Retina (tissue), 1 donor: Measurements from ENCODE around the gene TBC1D7.

Experiments
- DNase-seq: peaks from one replicate; pipeline ENCODE4 v3.0.0-alpha.2; 2016

Gene TBC1D7

GRCh38 chr6:13289789-13290318 lies 38.5 kb downstream of the TBC1D7 start:
- no peak for DNase-seq

DNA sequence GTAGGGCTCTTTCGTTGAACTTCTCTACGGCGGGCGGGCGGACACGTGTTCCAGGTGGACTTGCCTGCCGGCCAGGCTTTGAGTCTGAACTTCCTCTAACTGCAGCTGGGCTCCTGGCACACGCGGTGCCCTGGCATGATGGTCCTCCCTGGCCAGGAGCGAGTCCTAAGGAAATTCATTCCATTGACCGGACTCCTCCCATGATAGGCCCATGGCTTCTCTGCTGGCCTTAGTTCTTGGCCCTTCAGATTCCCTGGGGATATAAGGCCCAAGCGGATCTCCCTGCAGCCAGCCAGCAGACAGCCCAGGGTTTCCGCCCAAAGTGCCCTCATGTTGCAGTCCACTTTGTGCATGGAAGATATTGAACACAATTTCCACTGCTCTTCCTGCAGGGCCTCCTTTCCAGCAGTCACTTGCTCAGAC lies 39.4 kb downstream of the TBC1D7 start:
- no peak for DNase-seq

DNA sequence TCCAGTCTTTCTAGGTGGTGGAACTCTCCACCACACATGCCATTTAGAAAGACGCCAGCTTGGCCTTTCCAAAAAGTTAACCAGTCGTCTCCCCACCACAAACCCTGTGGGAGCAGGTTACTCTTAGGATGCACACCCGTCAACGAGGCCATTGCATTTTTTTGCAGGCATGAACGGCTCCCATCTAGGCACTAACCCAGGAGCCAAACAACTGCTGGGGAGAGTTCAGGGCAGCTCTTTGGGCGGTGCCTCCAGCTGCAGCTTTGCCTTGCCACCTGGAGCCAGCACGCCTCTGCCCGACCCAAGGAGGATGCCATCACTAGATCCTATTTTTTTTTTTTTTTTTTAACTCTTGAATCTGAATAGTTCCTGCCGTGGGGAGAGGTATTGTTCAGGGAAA lies 39.9 kb downstream of the TBC1D7 start:
- DNase-seq, result no peak

DNA sequence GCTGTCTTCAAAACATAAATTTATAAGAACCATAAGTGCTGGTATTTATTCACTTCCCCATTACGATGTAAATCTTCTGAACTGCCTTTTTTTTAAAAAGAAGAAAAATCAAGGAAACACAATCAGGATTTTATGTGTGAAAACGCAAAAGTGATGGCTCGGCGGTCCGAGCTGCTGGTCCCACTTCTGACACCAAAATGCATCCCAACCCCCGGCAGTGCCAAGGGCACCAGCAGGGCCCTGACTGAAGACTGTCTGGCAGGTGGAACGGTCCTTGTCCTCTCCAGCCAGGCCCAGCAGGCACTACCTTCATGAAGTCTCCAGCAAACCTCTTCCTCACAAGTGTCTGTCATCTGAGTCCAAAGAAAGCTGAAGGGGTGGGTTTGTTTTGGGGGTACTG lies 41.2 kb downstream of the TBC1D7 start:
- DNase-seq, result no peak

DNA sequence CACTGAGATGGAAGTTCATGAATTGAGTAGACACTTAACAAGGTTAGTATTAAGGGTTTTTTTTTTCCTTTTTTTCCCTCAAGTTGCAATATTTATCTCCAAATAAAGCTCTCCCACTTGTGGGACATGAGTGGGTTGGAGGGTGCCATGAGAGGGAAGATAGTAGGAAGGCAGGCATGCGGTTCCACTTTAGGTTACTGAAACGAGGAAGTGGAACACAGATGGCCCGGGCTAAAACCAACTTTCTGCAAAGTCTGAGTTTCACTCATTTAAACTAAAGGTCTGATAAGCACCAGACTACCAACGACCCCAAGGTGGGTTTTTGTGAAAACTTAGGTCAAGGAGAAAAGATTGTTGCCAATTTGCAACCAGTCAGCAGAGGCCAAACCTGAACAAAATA lies 42.2 kb downstream of the TBC1D7 start:
- no peak for DNase-seq

- no peak for DNase-seq
Observed at GRCh38 chr6:13285705-13286104, 42.6 kb downstream of the TBC1D7 start.

GRCh38 chr6:13284646-13285045 lies 43.7 kb downstream of the TBC1D7 start:
- DNase-seq, result no peak

DNA sequence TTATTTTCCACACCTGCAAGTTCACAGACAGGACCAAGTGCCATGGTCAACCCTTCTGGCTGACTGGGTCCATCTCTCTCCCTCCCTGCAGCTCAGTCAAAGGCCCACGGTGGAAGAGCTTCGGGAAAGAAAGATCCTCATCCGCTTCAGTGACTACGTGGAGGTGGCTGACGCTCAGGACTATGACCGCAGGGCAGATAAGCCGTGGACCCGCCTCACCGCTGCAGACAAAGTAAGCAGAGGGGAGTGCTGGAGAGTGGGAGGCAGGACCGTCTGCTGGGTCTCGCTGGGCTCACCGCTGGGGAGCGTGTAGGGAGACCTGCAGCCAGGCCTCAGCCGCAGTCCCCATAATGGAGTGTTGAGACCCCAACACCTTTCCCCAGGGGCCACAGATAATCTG lies 45.0 kb downstream of the TBC1D7 start:
- DNase-seq, result no peak

GRCh38 chr6:13282393-13283069 lies 45.8 kb downstream of the TBC1D7 start:
- DNase-seq, result no peak

DNA sequence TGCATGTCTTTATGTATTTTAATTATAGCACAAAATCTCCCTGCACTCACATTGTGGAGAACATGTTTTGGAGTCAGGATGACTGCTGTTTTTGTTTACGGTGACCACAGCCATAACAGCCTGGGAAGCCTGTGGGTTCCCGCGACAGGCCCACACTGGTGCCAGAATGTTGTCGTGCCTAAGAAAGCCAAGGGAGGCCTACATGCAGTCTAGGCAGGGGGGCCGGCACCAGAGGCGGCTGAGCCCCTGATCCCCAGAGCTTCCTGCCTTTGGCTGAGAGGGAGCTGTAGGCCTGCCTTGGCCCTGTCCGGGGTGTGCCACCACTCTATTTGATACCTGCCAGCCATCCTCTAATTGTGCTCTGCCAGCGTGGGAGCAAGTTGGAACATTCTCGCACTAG lies 46.7 kb downstream of the TBC1D7 start:
- DNase-seq, result no peak

DNA sequence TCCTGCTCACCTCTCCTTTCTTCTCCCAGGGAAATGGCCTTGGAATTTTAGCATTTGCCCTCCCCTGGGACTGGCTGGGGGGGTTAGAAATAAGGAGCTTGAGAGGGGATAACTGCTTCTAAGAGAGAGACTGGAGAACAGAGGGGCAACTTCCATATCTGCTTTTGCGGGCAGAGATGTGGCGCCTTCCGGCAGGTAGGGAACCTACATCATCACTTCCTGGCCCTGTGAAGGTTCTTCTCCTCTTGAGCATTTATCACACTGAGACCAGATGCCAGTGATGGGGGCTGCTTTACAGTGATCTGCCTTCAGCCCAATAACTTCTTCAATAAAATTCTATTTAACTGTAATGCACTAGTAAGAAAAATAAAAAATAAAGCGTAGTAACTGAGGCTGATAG lies 48.1 kb downstream of the TBC1D7 start:
- DNase-seq, result no peak

DNA sequence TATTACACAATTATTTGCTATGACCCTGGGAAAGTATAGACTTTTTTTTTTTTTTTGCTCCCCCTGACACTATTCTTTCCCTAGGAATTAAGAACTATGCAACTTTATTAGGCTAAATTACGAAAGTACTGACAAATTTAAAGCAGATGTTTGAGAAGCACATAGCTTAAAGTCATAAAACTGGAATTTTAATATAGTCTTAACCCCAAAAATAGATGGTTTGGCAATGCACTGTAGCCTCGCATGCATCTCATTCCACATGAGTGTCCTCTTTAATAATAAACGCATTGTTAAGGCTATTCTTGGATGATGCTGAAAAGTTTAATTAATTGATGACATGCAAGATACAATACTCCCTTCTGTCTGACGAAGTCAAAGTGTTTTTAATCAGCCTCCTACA lies 49.3 kb downstream of the TBC1D7 start:
- no peak for DNase-seq

DNA sequence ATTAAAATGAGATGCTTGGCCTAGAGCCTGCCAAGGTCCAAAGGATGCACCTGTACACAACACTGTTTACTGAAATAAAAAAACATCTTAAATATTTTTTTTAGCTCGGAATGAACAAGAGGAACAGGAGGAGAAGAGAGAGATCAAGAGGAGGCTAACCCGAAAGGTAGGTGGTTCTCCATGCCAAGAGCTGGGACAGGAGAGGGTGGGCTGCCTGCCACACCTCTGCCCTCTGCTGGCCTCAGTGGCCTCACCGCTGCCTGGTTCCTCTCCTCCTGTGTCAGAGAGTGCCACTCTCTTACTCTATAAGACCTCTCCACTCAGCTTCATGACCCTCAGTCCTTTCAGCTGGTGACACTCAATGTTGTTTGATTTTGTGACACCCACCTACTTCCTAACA lies 50.2 kb downstream of the TBC1D7 start:
- DNase-seq, result no peak

- no peak for DNase-seq
Observed at GRCh38 chr6:13277231-13277630, 51.1 kb downstream of the TBC1D7 start.

DNA sequence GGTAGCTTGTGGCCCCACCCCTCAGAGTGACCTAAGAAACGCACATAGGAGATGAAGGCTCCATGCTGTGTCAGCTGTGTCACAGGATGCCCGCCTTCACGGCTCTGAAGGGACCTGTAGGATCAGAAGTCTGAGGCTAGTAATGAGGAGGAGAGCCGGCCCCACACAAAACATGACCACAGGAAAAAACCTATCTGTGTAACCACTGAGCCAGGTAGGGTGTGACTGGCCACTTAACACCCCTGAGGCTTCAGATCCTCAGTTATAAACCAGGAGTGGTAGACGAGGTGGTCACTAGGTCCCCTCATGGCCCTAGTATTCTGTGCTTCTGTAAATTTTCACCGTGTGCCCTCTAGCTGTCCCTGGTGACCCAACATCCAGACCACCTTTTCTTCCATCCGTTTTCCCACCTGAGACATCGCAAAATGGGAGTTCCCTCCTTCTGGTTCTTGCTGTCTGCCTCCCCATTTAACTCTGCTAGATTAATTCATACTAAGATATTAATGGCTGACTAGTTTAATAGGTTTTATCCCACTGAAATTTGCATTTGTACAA lies 52.8 kb downstream of the TBC1D7 start:
- no peak for DNase-seq

DNA sequence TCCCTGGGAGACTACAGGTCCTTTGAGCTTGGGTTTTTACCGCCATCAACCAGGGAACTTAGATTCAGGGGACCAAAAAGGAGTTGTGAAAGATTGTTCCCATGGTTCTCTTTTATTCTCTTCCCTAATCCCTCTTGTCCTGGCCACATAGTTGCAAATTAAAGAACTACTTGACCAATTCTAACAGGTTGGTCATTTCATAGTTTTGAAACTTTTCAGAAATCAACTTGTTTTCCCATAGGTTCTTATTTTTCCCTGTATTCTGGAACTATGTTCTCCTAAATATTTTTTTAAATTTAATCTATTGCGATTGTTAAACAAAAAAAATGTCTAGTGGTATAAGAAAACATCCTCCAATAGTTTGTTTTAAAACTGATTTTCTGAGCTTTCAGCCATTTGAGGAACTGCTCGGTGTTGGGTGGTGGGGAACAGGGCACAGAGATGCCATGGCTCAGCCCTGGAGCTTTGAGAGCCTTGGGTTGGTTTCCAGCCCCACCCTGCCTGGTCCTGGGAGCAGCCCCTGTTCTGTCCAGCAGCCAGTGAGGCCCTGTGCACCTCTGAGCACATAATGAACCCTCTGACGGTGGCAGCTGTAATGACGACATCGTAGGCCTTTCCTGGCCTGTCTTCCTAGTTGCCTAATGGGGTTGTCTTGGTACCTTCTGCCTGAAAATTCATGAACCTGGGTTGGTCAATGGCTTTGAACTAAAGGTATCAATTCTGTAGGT lies 53.5 kb downstream of the TBC1D7 start:
- no peak for DNase-seq

- no peak for DNase-seq
Observed at GRCh38 chr6:13273931-13274706, 54.2 kb downstream of the TBC1D7 start.

DNA sequence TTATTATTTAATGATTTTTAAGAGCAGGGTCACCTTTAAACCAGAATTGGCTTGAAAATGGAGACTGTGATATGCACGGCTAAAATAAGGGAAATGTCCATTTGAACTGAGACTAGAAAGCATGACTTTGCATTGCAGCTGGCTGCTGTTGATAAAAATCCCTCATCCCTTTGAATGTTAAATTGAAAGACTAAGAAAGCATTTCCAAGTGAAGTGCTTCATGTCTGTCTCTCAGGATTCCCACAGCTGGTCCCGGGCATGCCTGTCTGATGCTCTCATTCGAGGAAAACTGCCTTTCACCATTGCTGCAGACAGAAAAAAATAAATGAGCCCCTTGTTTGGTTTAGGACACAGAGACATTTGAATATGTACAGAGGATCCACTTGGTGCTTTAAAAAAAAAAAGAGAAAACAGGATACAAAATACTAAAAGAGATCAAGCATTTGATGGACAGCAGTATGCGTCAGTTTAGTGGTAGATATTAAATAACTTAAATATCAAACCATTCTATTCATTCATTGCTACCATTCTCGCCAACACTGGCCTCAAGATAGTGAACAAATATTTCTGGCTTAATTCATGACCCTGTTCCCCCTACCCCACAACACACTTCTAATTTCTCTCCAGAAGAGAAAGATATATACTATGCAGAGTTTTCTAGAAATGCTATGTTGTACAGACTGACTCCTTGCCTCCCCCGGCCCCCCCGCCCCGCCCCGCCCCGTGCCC lies 55.0 kb downstream of the TBC1D7 start:
- DNase-seq, result no peak

DNA sequence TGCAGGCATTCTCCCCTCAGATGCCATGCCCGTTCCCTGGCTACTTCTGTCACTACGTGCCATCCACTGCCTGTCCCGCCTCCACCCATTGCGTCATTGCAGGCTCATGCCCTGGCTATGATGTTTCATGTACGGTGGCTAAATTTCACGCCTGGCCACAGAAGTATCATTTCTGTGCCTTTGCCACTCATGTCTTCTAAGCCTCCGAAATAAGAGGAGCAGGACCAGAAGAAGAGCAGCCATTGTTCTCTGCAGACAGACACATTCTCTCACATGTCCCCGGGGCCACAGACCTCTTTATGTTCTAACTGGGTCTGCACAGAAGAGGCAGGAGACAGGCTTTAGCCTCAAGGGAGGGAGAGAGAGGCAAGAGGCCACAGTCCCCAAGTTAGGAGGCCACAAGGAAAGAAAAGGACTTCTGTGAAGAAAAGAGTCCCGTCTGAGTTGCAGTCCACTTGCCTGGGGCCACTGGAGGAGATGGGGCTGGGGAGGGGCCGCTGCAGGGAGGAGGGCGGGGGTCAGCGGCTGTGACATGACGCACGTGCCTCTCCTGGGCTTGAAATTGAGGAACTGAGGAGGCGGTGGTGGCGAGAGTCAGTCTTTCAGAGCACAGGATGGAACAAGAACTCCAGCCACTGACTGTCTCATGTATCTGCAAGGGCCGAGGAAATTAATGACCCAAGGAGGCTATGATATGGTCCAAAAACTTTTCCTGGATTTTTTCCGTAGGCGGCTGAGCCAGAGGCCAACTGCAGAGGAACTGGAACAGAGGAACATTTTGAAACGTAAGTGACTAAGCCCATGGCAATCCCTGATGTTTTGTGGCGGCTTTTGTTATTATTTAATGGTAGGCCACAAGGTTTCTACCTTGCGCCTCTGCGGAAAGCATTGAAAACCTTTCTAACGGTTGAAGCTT lies 55.9 kb downstream of the TBC1D7 start:
- DNase-seq, result no peak

- peak; percentile 48 for DNase-seq
Observed at GRCh38 chr6:13268913-13269518, 59.3 kb downstream of the TBC1D7 start.

- no peak for DNase-seq
Observed at GRCh38 chr6:13267142-13267651, 61.1 kb downstream of the TBC1D7 start.
